Skeletal muscle cell (primary cell): Measurements from ENCODE around the gene LOXL3.
"Not testable (repeated sequence)": the region's sequence is repeated elsewhere in the genome, so short reads cannot be mapped to it uniquely, and the experiment has no call there.

Source experiments
- DNase-seq: peaks from one replicate; pipeline ENCODE4 v3.0.0-alpha.2; 2010; ENCODE audit warnings: low read depth
- H3K4me3 ChIP-seq: 2 replicates; pipeline ENCODE4 v1.5.1; 2011; ENCODE audit warnings: low read depth, mild to moderate bottlenecking, control low read depth, low read length, moderate library complexity

The LOXL3 gene

DNA sequence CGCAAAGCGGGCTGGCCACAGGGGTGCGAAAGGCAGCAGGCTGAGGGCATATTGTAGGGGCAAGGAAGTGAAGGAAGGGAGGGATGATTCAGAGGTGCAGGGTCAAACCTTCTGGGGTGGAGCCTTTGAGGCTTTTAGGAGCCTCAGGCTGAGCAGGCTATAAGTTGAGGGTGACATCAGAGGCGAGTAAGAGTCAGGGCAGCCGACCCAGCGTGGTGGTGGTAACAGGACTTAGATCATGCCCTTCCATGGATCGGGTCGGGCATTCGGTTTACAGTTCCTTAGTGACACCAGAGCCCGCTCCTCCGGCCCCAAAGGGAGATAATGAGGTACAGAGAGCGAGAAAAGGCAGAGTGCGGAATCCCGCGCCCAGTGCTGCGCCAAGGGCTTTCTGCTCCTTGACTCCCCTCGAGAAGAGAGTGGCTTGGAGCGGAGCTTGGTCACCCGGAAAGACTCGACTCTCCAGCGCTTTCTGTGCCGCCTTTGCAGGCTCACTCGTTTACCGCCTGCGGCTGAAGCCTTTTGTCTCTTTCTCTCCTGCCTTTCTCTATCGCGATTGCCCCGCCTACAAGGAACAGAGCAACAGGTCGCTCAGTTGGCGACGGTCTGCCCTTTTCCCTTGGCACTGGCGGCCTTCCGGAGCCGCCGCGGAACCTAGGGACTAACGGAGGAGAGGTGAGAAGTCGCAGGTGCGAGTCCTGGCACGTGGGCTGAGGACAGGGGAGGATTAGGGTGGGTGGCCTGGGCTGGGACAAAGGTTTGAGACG lies 55.1 kb downstream of the LOXL3 start:
- no peak for DNase-seq
- H3K4me3 ChIP-seq: peak overlapping the region; percentile 41

DNA sequence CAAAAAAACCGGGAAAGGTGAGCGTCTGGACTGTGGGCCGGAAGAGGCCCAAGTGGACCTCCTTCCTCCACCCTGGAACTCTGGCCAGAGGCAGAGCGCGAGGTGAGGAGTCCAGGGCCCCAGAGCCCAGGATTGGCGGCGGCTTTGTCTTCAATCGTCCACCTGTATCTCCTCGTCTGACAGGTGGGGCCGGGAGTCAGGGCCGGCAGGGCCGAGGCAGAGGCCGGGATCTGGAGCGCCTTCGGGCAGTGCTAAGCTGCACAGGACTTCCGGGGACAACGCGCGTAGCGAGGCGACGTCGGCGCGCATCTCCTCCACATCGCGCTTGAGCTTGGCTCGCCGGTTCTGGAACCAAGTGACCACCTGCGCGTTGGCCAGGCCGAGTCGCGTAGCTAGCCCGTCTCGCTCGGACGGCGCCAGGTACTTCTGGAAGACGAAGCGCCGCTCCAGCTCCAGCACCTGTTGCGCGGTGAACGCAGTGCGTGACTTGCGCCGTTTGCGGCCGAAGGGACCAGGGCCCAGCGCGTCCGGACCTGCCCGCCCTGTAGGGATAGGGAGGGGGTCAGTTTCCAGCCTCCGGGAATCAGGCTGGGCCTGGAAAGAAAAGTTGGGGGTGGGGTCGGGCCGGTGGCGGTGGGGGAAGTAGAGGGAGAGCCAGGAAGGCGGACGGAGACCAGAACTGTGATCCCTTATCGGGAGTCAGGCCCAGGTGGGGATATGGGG lies 55.8 kb downstream of the LOXL3 start:
- DNase-seq: no peak
- peak overlapping the region; percentile 41 for H3K4me3 ChIP-seq

DNA sequence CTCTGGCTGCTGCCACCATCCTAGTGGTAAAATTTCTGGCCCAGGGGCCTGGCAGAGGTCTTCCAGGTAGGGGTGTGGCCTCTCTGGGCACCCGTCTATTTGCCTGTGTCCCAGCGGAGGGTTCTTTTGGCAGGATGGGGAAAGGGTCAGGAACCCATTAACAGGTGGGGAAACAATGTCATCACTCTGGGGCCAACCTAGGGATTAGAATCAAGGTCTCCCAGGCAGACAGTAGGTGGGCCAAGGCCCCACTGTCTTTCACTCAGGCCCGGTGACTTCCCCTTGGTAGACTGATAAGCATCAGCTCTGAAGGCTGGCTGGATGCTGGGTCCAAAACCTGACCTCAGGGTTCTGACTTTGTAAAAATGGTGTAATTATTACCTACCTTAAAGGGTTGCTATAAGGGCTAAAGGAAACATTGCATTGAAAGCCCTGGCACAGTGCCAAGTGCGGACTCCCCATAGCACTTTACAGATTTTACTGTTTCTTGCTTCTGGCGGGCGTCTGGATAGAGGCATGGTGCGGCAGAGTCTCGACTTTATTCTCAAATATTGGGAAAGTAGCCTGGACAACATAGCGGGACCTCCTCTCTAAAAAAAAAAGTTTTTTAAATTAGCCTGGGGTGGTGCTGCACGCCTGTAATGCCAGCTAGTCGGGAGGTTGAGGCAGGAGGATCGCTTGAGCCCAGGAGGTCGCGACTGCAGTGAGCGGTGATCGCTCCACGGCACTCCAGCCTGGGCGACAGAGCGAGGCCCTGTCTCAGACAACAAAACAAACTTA lies 56.6 kb downstream of the LOXL3 start:
- DNase-seq: no peak
- H3K4me3 ChIP-seq: no peak overlapping the region

DNA sequence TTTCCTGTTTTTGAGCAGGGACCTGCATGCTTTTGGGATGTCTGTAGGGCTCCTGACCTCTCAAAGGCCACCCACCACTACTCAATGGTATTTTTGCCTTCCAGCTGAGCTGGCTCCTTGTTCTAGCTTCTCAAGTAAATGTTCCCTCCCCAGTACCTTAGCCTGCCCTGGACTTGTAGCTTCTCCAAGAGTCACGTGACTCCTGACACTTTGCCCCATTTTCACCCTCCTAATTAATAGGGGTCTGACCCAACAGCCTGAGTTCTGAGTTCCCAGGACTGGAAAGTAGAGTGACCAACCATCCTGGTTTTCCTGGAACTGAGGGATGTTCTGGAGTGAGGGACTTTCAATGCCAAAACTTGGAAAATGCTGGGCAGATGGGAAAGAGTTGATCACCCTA lies 58.3 kb downstream of the LOXL3 start:
- no peak for DNase-seq
- H3K4me3 ChIP-seq: no peak overlapping the region

DNA sequence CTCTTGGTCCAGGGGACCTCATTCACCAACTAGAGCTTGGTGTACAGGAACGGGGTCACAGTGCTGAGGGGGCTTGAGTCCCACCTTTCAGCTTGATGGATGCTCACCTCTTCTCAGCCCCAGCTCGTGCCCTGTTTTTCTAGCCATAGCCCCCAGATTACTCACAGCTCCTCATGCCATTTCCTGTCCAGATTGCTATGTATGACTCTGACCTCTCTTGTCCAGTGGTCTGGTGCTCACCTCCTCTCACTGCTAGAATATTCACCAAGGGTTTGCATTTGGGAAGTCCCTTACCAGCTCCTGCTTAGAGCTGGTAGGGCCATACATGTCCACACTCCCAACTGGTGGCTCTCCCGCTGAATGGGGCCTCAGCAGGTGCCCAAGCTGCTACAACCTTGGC lies 60.2 kb downstream of the LOXL3 start:
- no peak for DNase-seq
- no peak overlapping the region for H3K4me3 ChIP-seq

DNA sequence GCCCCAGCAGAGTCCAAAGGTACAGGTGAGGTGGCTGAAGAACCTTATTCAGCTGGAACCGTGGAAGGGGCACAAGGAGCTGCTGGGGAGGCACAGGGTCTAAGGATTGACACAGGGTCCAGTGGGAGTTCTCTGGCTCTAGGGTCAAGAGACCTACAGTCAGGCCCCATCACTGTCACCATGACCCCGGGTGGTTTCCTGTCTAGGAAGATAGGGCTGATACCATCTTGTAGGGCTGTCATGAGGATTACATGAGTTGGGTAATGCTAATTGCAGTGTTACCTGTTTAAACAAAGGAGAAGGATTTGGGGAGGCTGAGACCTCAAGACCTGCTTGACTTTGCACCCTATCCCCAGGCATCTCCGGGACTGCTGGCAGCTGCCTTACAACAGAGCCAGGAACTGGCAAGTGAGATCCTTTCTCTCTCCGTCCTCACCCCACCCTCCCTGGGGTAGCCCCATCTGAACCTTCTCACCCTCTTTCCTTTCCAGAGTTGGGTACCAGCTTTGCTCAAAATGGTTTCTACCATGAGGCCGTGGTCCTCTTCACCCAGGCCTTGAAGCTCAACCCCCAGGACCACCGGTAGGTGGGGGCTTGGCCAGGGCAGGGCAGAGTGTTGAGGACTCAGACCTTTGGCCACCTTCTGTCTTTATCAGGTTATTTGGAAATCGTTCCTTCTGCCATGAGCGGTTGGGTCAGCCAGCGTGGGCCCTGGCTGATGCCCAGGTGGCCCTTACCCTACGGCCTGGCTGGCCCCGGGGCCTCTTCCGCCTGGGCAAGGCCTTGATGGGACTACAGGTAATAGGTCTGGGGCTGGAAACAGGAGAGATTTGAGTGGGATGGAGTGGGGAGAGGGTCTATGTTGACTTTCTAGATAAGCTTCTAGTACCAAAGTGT lies 61.8 kb downstream of the LOXL3 start:
- no peak for DNase-seq
- H3K4me3 ChIP-seq: no peak overlapping the region

DNA sequence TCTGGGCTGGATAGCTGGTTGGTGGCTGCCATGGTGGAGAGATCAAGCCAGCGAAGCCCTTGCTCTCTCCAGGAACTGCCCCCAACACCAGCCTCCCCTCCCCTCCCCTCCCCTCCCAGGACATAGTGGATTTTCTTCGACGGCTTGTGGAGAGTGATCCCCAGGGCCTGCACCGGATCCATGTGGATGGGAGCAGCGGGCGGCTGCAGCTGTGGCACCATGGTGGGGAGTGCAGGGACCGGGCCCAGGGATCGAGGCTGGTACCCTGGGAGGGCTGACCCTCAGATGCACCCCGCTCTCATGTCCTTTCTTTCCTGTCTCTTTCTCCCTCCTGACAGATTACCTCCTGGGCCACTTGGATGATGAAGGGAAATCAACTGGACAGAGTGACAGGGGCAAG lies 63.8 kb downstream of the LOXL3 start:
- no peak for DNase-seq
- H3K4me3 ChIP-seq: no peak overlapping the region

DNA sequence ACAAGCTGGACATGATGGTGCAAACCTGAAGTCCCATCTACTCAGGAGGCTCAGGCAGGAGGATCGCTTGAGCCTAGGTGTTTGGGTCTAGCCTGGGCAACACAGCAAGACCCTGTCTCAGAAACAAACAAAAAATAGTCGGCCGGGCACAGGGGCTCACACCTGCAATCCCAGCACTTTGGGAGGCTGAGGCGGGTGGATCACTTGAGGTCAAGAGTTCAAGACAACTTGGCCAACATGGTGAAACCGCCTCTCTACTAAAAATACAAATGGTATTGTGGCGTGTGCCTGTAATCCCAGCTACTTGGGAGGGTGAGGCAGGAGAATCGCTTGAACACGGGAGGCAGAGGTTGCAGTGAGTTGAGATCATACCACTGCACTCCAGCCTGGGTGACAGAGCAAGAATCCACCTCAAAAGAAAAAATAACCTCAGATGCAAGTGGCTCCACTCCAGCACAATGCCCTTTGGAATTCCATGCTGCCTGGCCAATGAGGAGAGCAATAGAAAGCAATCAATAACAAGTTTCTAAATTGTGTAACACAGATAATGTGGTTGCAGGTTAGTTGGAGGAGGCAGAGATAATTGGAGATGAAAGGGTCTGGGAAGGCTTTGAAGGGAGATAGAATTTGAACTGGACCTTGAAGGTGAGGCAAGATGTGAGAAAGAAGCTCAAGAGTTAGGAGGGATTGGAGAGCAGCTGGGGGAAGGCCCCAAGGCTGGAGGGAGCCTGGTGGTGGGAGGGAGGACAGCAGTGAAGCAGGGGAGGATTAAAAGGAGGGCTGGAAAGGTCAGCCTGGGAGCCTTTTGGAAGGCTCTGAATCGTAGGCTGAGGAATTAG lies 64.9 kb downstream of the LOXL3 start:
- no peak for DNase-seq
- no peak overlapping the region for H3K4me3 ChIP-seq

DNA sequence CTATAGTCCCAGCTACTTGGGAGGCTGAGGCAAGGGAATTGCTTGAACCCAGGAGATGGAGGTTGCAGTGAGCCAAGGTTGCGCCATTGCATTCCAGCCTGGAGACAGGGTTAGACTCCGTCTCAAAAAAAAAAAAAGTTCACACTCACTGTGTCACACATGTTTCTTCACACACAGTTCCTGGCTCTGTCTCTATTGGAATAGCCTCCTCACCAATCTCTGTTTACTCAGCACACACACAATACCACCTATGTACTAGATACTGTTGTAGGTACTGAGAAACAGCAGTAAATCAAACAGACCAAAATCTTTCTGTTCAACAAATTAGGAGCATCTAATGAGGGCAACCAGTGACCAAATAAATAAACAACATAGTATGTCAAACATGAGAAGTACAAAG lies 67.6 kb downstream of the LOXL3 start:
- H3K4me3 ChIP-seq: no peak overlapping the region
- no peak for DNase-seq

DNA sequence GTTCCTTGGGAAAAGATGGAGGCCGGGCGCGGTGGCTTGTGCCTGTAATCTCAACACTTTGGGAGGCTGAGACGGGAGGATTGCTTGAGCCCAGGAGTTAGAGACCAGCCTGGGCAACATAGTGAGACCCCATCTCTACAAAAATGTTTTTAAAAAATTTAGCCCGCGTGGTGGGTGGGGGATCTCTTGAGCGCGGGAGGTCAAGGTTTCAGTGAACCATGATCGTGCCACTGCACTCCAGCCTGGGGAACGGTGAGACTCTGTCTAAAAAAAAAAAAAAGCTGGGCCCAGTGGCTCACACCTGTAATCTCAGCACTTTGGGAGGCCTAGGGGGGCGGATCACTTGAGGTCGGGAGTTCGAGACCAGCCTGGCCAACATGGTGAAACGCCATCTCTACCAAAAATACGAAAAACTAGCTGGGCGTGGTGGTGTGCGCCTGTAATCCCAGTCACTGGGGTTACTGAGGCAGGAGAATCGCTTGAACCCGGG lies 70.0 kb downstream of the LOXL3 start:
- DNase-seq: not testable (repeated sequence)
- peak overlapping the region; percentile 90 for H3K4me3 ChIP-seq

DNA sequence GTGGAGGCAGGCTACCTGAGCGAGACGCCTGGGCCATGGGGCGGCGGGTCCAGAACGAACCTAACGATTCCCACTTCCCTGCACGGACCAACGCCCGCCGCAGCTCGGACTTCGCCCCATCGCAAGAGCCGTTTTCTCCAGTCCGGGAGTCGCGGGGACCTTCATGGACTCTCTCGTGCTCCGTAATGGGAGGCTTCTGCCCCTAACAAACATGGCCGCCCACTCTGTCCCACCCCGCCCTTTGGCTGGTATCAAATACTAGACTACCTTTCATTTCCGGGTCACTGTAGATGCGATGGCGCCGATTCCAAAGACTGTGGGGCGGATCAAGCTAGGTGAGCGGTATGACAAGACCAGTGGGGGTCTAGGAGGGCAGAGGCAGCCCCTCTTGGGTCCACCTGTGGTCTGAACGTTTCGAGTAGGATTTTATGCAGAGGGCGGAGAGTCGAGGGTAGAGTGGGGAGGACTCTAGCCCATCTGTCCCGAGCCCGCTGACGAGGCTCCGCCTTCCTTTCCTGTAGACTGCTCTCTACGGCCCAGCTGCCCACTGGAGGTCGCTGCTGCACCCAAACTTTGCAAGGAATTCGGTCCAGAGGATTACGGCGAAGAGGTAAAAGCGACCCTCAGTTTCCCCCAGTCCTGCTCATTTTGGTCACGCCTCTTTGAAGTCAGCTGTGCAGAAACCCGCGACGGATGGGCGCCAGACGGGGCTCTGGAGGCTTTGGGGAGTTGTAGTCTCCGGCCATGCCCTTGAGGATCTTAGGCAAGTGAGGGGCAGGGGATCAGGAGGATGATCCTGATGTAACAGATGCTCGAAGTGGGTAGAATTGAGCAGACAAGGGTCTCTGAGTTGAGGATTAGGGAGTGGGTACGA lies 70.7 kb downstream of the LOXL3 start, which contains the start of the genes CCDC142 and TTC31:
Gene CCDC142, minus strand, starts transcription at position 198 of the 874 bp plus-strand sequence. Its CDS starts 161 bp downstream, at position 37.
Gene TTC31, plus strand, starts transcription at position 281 of the 874 bp plus-strand sequence. Its CDS starts 15 bp downstream, at position 296.
- H3K4me3 ChIP-seq: peak within 1 kb of the TSS; percentile 90
- peak; percentile 75 for DNase-seq
